ES-I3 (cell line): ENCODE data around the gene CDO1.
"Not testable (repeated sequence)": the region's sequence is repeated elsewhere in the genome, so short reads cannot be mapped to it uniquely, and the experiment has no call there.

Experiments used
- H3K36me3 ChIP-seq: 2 replicates; pipeline ENCODE4 v1.6.1; 2013; ENCODE audit warnings: mild to moderate bottlenecking, low read length, control low read depth, moderate library complexity; ENCODE audit not compliant: insufficient read depth
- H3K4me1 ChIP-seq: 2 replicates; pipeline ENCODE4 v1.6.1; 2013; ENCODE audit warnings: mild to moderate bottlenecking, control low read depth, low read length; ENCODE audit not compliant: insufficient read depth
- H3K9ac ChIP-seq: 2 replicates; pipeline ENCODE4 v1.6.1; 2013; ENCODE audit warnings: low read depth, mild to moderate bottlenecking, low read length, moderate library complexity
- H3K9me3 ChIP-seq: 2 replicates; pipeline ENCODE4 v1.6.1; 2013; ENCODE audit warnings: mild to moderate bottlenecking, low read length, moderate library complexity; ENCODE audit not compliant: control insufficient read depth, insufficient read depth

The CDO1 gene

GRCh38 chr5:115842089-115842935 lies 25.9 kb upstream of the CDO1 start:
- peak overlapping the region; percentile 82 for H3K9ac ChIP-seq
- no peaks in the 10 kb centered on the region for H3K9me3 ChIP-seq
- H3K4me1 ChIP-seq, result peaks cover 9% of the 10 kb centered on the region
- peaks cover 3% of the 10 kb centered on the region; the same call in 1 of the 2 replicates for H3K36me3 ChIP-seq

- Histone ChIP-seq H3K9me3 (no peaks in the 10 kb centered on the region), H3K9ac (peak within 1 kb of the TSS; percentile 82), H3K4me1 (peaks cover 9% of the 10 kb centered on the region), H3K36me3 (peaks cover 6% of the 10 kb centered on the region; the same call in 1 of the 2 replicates)
Measured at GRCh38 chr5:115841382-115842088, 25.1 kb upstream of the CDO1 start, which contains the start of the genes AP3S1 and ATG12. AP3S1 (plus strand) TSS chr5:115841935; CDS start chr5:115842038, 103 bp downstream. ATG12 (minus strand) TSS chr5:115841565; CDS start chr5:115841552, 13 bp downstream.

GRCh38 chr5:115840873-115841272 lies 24.4 kb upstream of the CDO1 start:
- Histone ChIP-seq H3K9ac (peak overlapping the region; percentile 82), H3K4me1 (peaks cover 9% of the 10 kb centered on the region), H3K36me3 (peaks cover 6% of the 10 kb centered on the region; the same call in 1 of the 2 replicates), H3K9me3 (no peaks in the 10 kb centered on the region)

DNA sequence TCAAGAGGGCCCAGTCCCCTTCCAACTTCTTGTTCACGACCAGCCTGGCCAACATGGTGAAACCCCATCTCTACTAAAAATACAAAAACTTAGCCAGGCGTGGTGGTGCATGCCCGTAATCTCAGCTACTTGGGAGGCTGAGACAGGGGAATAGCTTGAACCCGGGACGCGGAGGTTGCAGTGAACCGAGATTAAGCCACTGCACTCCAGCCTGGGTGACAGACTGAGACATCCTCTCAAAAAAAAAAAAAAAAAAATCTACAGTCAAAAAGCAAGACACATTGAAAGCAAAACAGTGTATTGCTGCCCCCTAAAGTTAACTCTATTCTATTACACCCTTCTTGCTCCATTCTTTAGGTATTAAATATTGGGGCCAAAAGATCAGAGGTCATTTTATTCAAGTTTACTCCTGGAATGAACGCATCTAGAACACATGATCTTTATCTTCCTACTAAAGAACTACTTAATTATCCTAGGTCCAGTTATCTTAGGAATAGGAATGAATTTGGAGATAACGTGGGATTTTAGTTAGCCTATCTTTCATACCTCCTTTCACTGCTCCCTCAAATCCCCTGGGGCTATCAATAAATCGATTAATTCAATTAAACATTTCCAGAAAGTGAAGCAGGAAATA lies 22.5 kb upstream of the CDO1 start:
- no peaks in the 10 kb centered on the region for H3K9me3 ChIP-seq
- H3K36me3 ChIP-seq, result peaks cover 6% of the 10 kb centered on the region; the same call in 1 of the 2 replicates
- peaks cover 9% of the 10 kb centered on the region for H3K4me1 ChIP-seq
- no peak overlapping the region for H3K9ac ChIP-seq

DNA sequence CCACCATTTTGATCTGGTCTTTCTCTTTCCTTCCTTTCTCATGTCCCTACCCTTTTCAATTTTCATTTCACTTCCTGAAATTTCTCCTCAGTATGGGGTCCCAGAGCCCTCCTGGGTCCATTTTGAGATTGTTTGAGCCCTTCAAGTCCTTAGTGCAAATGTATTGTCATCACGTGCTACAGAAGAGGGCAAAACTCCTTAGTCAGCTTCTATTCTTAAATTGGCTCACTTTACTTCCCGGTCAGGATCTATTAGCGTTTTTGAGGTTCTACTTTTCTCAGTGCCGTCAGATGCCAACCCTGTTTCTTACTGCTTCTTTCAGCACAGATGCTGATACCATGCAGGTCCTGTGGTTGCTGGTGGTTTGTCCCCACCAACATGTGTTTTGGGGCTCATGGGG lies 19.0 kb upstream of the CDO1 start:
- peaks cover 9% of the 10 kb centered on the region for H3K36me3 ChIP-seq
- no peaks in the 10 kb centered on the region for H3K9me3 ChIP-seq
- H3K4me1 ChIP-seq, result peaks cover 6% of the 10 kb centered on the region
- H3K9ac ChIP-seq, result no peak overlapping the region

DNA sequence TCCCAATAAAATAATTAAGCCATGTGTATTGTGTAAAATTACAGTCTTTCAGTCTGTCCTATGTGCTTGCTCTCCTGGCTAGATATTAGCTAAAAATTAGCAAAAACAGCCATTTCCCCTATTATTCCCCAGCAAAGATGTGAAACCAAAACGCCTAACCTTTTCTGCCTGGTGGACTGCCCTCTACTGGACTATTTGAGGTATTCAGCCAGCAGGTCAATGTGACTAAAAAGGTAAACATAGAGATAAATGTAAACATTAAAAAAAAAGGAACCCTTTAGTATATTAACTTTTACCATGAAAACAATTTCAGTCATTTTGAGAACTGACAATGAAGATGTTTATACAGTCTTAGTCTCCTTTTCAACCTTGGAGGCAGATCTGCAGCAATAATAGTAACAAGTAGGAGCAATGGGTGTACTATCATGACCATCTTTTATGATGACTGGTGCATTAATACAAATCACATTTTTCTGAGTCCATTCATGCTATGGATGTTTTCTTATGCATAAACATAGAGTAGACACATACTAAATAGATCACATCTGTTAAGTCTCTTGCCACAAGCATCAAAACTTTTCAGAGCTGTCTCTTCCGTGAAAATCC lies 14.8 kb upstream of the CDO1 start:
- H3K9ac ChIP-seq, result no peak overlapping the region
- peaks cover 11% of the 10 kb centered on the region for H3K36me3 ChIP-seq
- H3K9me3 ChIP-seq, result no peaks in the 10 kb centered on the region
- H3K4me1 ChIP-seq, result no peaks in the 10 kb centered on the region

- peaks cover 11% of the 10 kb centered on the region for H3K36me3 ChIP-seq
- peaks cover 4% of the 10 kb centered on the region; the same call in 1 of the 2 replicates for H3K9me3 ChIP-seq
- H3K9ac ChIP-seq, result no peak overlapping the region
- H3K4me1 ChIP-seq, result no peaks in the 10 kb centered on the region
Measured at GRCh38 chr5:115829913-115830312, 13.5 kb upstream of the CDO1 start.

DNA sequence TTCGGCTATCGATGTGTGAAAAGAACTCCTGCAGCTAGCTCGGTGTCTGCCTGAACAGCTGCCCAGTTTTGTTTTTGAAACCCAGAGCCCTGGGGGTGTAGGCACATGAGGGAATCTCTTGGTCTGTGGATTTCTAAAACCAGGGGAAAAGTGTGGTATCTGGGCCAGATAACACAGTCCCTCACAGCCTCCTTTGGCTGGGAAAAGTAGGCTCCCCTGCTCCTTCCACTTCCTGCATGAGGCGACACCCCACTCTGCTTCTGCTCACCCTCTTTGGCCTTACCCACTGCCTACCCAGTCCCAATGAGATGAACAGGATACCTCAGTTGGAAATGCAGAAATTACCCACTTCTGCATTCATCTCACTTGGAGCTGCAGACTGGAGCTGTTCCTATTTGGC lies 9.5 kb upstream of the CDO1 start:
- no peaks in the 10 kb centered on the region for H3K4me1 ChIP-seq
- H3K9me3 ChIP-seq, result peaks cover 4% of the 10 kb centered on the region
- no peak overlapping the region for H3K9ac ChIP-seq
- H3K36me3 ChIP-seq, result peaks cover 11% of the 10 kb centered on the region

DNA sequence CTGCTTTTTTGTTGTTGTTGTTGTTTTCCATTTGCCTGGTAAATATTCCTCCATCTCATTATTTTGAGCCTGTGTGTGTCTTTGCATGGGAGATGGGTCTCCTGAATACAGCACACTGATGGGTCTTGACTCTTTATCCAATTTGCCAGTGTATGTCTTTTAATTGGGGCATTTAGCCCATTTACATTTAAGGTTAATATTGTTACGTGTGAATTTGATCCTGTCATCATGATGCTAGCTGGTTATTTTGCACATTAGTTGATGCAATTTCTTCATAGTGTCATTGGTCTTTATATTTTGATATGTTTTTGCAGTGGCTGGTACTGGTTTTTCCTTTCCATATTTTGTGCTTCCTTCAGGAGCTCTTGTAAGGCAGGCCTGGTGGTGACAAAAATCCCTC lies 8.5 kb upstream of the CDO1 start:
- H3K9ac ChIP-seq, H3K9me3 ChIP-seq, H3K4me1 ChIP-seq, H3K36me3 ChIP-seq: not testable (repeated sequence)

GRCh38 chr5:115820846-115821245 lies 4.4 kb upstream of the CDO1 start:
- Histone ChIP-seq H3K9ac (no peak overlapping the region), H3K9me3 (peaks cover 1% of the 10 kb centered on the region; the same call in 1 of the 2 replicates), H3K4me1 (no peaks in the 10 kb centered on the region), H3K36me3 (no peaks in the 10 kb centered on the region)

DNA sequence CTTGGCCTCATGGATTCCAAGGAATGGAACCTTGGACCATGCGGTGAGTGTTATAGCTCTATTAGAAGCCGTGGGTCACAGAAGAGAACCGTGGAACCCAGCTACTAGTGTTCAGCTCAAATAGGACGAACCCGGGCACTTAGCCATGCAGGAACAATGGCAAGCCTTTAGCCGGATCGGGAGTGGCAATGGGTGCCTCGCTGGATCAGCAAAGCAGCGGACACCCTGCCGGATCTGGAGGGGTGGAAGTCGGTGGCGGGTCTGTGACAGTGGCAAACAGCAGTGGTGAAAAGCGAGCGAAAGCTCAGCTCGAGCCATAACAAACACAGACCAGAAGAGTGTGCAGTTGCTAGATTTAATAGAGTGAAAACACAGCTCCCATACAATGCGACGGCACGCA lies 2.4 kb upstream of the CDO1 start:
- H3K9me3 ChIP-seq, result no peaks in the 10 kb centered on the region; the same call in 1 of the 2 replicates
- no peaks in the 10 kb centered on the region for H3K36me3 ChIP-seq
- H3K4me1 ChIP-seq, result no peaks in the 10 kb centered on the region
- no peak overlapping the region for H3K9ac ChIP-seq

DNA sequence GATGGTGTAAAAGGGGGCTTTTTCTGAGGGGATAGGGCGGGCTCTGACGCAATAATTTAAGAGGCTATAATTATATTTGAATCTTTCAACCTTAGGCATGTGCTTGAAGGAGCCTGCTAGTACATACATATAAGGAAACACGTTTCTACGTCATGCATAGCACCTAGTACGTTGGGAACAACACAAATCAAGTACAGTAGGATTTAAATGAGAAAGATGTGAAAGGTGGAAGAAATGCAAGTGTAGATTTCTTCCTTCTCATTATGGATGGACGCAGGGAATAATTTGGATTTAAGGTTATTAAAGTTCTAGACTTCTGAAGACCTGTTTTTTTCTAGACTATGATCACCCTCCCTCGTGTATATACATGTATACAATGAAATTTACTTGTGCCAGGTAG lies 927 bp upstream of the CDO1 start:
- no peaks in the 10 kb centered on the region for H3K9me3 ChIP-seq
- no peaks in the 10 kb centered on the region for H3K4me1 ChIP-seq
- H3K9ac ChIP-seq, result no peak overlapping the region
- H3K36me3 ChIP-seq, result no peaks in the 10 kb centered on the region

DNA sequence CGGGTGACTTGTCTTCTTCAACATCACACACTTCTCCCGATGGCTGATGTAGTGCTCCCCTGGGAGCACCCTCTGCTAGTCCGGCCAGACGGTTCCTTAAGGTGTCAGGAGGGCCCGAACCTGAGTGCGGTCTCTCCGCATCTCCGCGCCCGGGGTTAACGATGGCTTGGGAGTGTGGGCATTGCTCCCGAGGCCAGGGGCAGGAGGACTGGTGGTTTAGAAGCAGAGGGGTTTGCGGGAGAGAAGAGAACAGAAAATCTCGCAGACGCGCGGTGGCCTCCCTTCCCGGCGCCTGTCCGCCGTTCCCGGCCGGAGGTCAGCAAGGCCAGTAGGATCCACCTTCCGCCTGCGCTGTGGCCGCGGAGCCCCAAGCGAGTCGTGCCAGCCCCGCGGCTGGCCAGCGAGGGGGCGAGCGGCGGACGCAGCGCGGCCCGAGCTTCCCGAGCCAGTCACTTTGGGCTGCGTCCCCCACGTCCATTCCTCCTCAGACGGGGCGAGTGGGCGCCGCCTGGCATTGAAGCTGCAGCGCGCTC lies 700 bp downstream of the CDO1 start:
- peak overlapping the region; percentile 88 for H3K9ac ChIP-seq
- H3K4me1 ChIP-seq, result no peaks in the 10 kb centered on the region
- no peaks in the 10 kb centered on the region for H3K36me3 ChIP-seq
- H3K9me3 ChIP-seq, result no peaks in the 10 kb centered on the region
